Type B pancreatic cell (in vitro differentiated cells): Measurements from ENCODE around the gene PRKCA. TPM values are rescaled to one million over a fixed set of nuclear protein-coding genes. Genes with fewer than 3 reads are reported as not detected.

Experiments
- DNase-seq: peaks from one replicate; pipeline ENCODE4 v3.0.0; 2021; ENCODE audit warnings: mixed read lengths; ENCODE audit not compliant: unreplicated experiment; ENCODE audit errors: extremely low spot score
- H3K27ac Mint-ChIP-seq: 2 replicates; pipeline ENCODE4 v1.8.0; 2021; ENCODE audit warnings: mild to moderate bottlenecking, mixed read lengths
- H3K27me3 Mint-ChIP-seq: 2 replicates; pipeline ENCODE4 v1.8.0; 2021; ENCODE audit warnings: mixed read lengths
- H3K36me3 Mint-ChIP-seq: 2 replicates; pipeline ENCODE4 v1.8.0; 2021; ENCODE audit warnings: mixed read lengths
- H3K4me1 Mint-ChIP-seq: one replicate; pipeline ENCODE4 v1.8.0; 2021; ENCODE audit warnings: mixed read lengths; ENCODE audit not compliant: unreplicated experiment
- H3K4me3 Mint-ChIP-seq: 2 replicates; pipeline ENCODE4 v1.8.0; 2021; ENCODE audit warnings: mild to moderate bottlenecking, mixed read lengths
- H3K9me3 Mint-ChIP-seq: 2 replicates; pipeline ENCODE4 v1.8.0; 2021; ENCODE audit warnings: mixed read lengths
- total RNA-seq: library from RNA; stranded (reverse); gene quantifications from 2 replicates; pipeline ENCODE4 v1.2.1, GENCODE V29; 2021; ENCODE audit warnings: low replicate concordance
- TF ChIP-seq, protein P1 (sequence below): fragments of 200-600 bp; sonication (generic); conservative IDR thresholded peaks from 2 replicates; pipeline ENCODE4 v1.5.0; 2021; ENCODE audit warnings: antibody characterized with exemption, mild to moderate bottlenecking

The PRKCA gene
- total RNA-seq, 1 donor from 2014 or later, result 16.1 TPM

- Mint-ChIP-seq H3K36me3 (no peaks in the 10 kb centered on the region), H3K9me3 (no peaks in the 10 kb centered on the region), H3K4me1 (peaks cover 50% of the 10 kb centered on the region), H3K27me3 (no peaks in the 10 kb centered on the region), H3K4me3 (peak overlapping the region; percentile 38), H3K27ac (peak overlapping the region; percentile 57)
- no peak for DNase-seq
- TF ChIP-seq, protein P1, sequence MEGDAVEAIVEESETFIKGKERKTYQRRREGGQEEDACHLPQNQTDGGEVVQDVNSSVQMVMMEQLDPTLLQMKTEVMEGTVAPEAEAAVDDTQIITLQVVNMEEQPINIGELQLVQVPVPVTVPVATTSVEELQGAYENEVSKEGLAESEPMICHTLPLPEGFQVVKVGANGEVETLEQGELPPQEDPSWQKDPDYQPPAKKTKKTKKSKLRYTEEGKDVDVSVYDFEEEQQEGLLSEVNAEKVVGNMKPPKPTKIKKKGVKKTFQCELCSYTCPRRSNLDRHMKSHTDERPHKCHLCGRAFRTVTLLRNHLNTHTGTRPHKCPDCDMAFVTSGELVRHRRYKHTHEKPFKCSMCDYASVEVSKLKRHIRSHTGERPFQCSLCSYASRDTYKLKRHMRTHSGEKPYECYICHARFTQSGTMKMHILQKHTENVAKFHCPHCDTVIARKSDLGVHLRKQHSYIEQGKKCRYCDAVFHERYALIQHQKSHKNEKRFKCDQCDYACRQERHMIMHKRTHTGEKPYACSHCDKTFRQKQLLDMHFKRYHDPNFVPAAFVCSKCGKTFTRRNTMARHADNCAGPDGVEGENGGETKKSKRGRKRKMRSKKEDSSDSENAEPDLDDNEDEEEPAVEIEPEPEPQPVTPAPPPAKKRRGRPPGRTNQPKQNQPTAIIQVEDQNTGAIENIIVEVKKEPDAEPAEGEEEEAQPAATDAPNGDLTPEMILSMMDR, result no peak
Observed at GRCh38 chr17:66466840-66467367, 164.5 kb downstream of the PRKCA start.

GRCh38 chr17:66467766-66468165 lies 165.4 kb downstream of the PRKCA start:
- H3K9me3 Mint-ChIP-seq, result no peaks in the 10 kb centered on the region
- no peak for DNase-seq
- H3K4me3 Mint-ChIP-seq, result no peak overlapping the region
- H3K36me3 Mint-ChIP-seq, result no peaks in the 10 kb centered on the region
- TF ChIP-seq, protein P1, result no peak
- no peaks in the 10 kb centered on the region for H3K27me3 Mint-ChIP-seq
- peaks cover 46% of the 10 kb centered on the region for H3K4me1 Mint-ChIP-seq
- H3K27ac Mint-ChIP-seq, result no peak overlapping the region

DNA sequence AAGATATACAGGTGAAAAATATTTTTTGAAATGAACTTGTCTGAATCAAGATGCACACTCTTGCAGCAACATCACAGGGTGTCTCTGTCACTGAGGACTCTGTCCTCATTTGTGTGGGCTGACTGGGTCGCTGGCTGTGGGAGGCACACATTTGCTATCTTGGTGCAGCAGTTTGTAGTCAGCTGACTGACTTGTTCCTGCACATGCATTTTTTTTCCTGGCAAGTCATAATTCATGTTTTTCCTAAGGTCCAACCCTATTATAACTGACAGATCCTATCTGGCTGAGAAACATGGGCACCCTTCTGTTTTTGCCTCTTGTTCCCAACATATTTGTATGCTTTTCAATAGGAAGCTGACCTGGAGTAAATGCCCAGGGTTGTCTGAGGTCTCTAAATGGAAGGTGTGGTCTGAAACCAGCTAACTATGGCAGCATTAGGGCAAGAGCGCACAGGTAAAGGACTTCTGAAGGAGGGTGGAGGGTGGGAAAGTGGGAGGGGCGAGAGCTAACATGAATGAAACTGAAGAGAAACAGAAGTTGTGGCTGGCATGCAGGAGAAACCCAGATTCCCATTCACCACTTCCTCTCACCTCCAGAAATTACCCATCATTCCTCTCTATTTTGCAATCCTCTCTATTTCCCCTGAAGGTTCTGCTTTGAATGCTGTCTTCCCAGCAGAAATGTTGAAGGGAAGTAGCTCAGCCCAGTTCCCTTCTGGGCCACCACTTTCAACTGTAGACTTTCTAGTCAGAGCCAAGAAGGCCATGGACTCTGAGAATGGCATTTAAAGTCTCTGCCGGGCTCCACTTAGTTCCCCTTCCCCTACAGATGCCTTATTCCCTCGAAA lies 166.1 kb downstream of the PRKCA start:
- H3K9me3 Mint-ChIP-seq, result no peaks in the 10 kb centered on the region
- H3K36me3 Mint-ChIP-seq, result no peaks in the 10 kb centered on the region
- DNase-seq, result no peak
- H3K4me1 Mint-ChIP-seq, result peaks cover 42% of the 10 kb centered on the region
- peak overlapping the region; percentile 26 for H3K27ac Mint-ChIP-seq
- TF ChIP-seq, protein P1, result no peak
- H3K4me3 Mint-ChIP-seq, result no peak overlapping the region
- no peaks in the 10 kb centered on the region for H3K27me3 Mint-ChIP-seq

- Mint-ChIP-seq H3K9me3 (no peaks in the 10 kb centered on the region), H3K27me3 (no peaks in the 10 kb centered on the region), H3K27ac (peak overlapping the region; percentile 26), H3K4me1 (peaks cover 42% of the 10 kb centered on the region), H3K36me3 (no peaks in the 10 kb centered on the region), H3K4me3 (no peak overlapping the region)
- TF ChIP-seq, protein P1, result no peak
- no peak for DNase-seq
Observed at GRCh38 chr17:66469088-66469442, 166.7 kb downstream of the PRKCA start.

- Mint-ChIP-seq H3K9me3 (no peaks in the 10 kb centered on the region), H3K27ac (no peak overlapping the region), H3K36me3 (no peaks in the 10 kb centered on the region), H3K27me3 (no peaks in the 10 kb centered on the region), H3K4me3 (no peak overlapping the region), H3K4me1 (peaks cover 43% of the 10 kb centered on the region)
- TF ChIP-seq, protein P1, result no peak
- no peak for DNase-seq
Observed at GRCh38 chr17:66469461-66469860, 167.0 kb downstream of the PRKCA start.
